ENCODE data around the gene EVX2.

EVX2 gene

GRCh38 chr2:176088048-176088936 is 4.5 kb upstream of the EVX2 start:
- Histone ChIP-seq H3K9me3 (ENCODE audit: control insufficient read depth in 1 of 2, low read length in 2 of 2) (no peaks in the 10 kb centered on the region), H3K4me3 (ENCODE audit: low read depth in 1 of 2, low read length in 2 of 2) (peak overlapping the region; percentile 54 to 60), H3K27ac (ENCODE audit: low read depth, low read length) (no peak overlapping the region), H3K27me3 (ENCODE audit: control insufficient read depth in 1 of 2, insufficient read depth in 2 of 2, low read length in 2 of 2) (peaks cover 89 to 92% of the 10 kb centered on the region in 2 donors), H3K36me3 (ENCODE audit: control insufficient read depth in 1 of 2, insufficient read depth in 2 of 2, low read length in 2 of 2) (no peaks in the 10 kb centered on the region), H3K4me1 (ENCODE audit: control insufficient read depth in 1 of 2, insufficient read depth in 2 of 2, low read length in 2 of 2) (peaks cover 13 to 25% of the 10 kb centered on the region in 2 donors), H3K9ac (ENCODE audit: low read depth in 1 of 2, low read length in 2 of 2) (no peak overlapping the region)

- H3K4me1 ChIP-seq (ENCODE audit: control insufficient read depth in 1 of 2, insufficient read depth in 2 of 2, low read length in 2 of 2), result peaks cover 10 to 23% of the 10 kb centered on the region in 2 donors
- H3K27me3 ChIP-seq (ENCODE audit: control insufficient read depth in 1 of 2, insufficient read depth in 2 of 2, low read length in 2 of 2), result peaks cover 93 to 96% of the 10 kb centered on the region in 2 donors
- H3K9ac ChIP-seq (ENCODE audit: low read depth in 1 of 2, low read length in 2 of 2), result no peak overlapping the region
- no peaks in the 10 kb centered on the region for H3K9me3 ChIP-seq (ENCODE audit: control insufficient read depth in 1 of 2, low read length in 2 of 2)
- H3K27ac ChIP-seq (ENCODE audit: low read depth, low read length), result no peak overlapping the region
- H3K36me3 ChIP-seq (ENCODE audit: control insufficient read depth in 1 of 2, insufficient read depth in 2 of 2, low read length in 2 of 2), result no peaks in the 10 kb centered on the region
- peak overlapping the region; percentile 54 to 60 for H3K4me3 ChIP-seq (ENCODE audit: low read depth in 1 of 2, low read length in 2 of 2)
Observed at GRCh38 chr2:176087330-176088047, 3.7 kb upstream of the EVX2 start.

- peaks cover 13 to 23% of the 10 kb centered on the region in 2 donors for H3K4me1 ChIP-seq (ENCODE audit: control insufficient read depth in 1 of 2, insufficient read depth in 2 of 2, low read length in 2 of 2)
- H3K27ac ChIP-seq (ENCODE audit: low read depth, low read length), result no peak overlapping the region
- peaks cover 96 to 99% of the 10 kb centered on the region in 2 donors for H3K27me3 ChIP-seq (ENCODE audit: control insufficient read depth in 1 of 2, insufficient read depth in 2 of 2, low read length in 2 of 2)
- no peak overlapping the region for H3K4me3 ChIP-seq (ENCODE audit: low read depth in 1 of 2, low read length in 2 of 2)
- no peaks in the 10 kb centered on the region for H3K9me3 ChIP-seq (ENCODE audit: control insufficient read depth in 1 of 2, low read length in 2 of 2)
- no peak overlapping the region for H3K9ac ChIP-seq (ENCODE audit: low read depth in 1 of 2, low read length in 2 of 2)
- H3K36me3 ChIP-seq (ENCODE audit: control insufficient read depth in 1 of 2, insufficient read depth in 2 of 2, low read length in 2 of 2), result no peaks in the 10 kb centered on the region
Observed at GRCh38 chr2:176085861-176086771, 2.4 kb upstream of the EVX2 start.

GRCh38 chr2:176085120-176085788 is 1.5 kb upstream of the EVX2 start:
- Histone ChIP-seq H3K36me3 (ENCODE audit: control insufficient read depth in 1 of 2, insufficient read depth in 2 of 2, low read length in 2 of 2) (no peaks in the 10 kb centered on the region), H3K4me1 (ENCODE audit: control insufficient read depth in 1 of 2, insufficient read depth in 2 of 2, low read length in 2 of 2) (peaks cover 17 to 23% of the 10 kb centered on the region in 2 donors), H3K27me3 (ENCODE audit: control insufficient read depth in 1 of 2, insufficient read depth in 2 of 2, low read length in 2 of 2) (peaks cover 96% of the 10 kb centered on the region in 2 donors), H3K9me3 (ENCODE audit: control insufficient read depth in 1 of 2, low read length in 2 of 2) (peaks cover 0 to 2% of the 10 kb centered on the region in 2 donors), H3K4me3 (ENCODE audit: low read depth in 1 of 2, low read length in 2 of 2) (no peak overlapping the region), H3K27ac (ENCODE audit: low read depth, low read length) (no peak overlapping the region), H3K9ac (ENCODE audit: low read depth in 1 of 2, low read length in 2 of 2) (no peak overlapping the region)

- Histone ChIP-seq H3K9ac (ENCODE audit: low read depth in 1 of 2, low read length in 2 of 2) (no peak overlapping the region), H3K4me3 (ENCODE audit: low read depth in 1 of 2, low read length in 2 of 2) (no peak overlapping the region), H3K9me3 (ENCODE audit: control insufficient read depth in 1 of 2, low read length in 2 of 2) (peaks cover 0 to 2% of the 10 kb centered on the region in 2 donors), H3K4me1 (ENCODE audit: control insufficient read depth in 1 of 2, insufficient read depth in 2 of 2, low read length in 2 of 2) (peaks cover 17 to 23% of the 10 kb centered on the region in 2 donors), H3K27ac (ENCODE audit: low read depth, low read length) (no peak overlapping the region), H3K27me3 (ENCODE audit: control insufficient read depth in 1 of 2, insufficient read depth in 2 of 2, low read length in 2 of 2) (peaks cover 92 to 93% of the 10 kb centered on the region in 2 donors), H3K36me3 (ENCODE audit: control insufficient read depth in 1 of 2, insufficient read depth in 2 of 2, low read length in 2 of 2) (no peaks in the 10 kb centered on the region)
Observed at GRCh38 chr2:176084611-176085119, 903 bp upstream of the EVX2 start.

GRCh38 chr2:176082824-176083751 is 674 bp downstream of the EVX2 start:
- H3K27me3 ChIP-seq (ENCODE audit: control insufficient read depth in 1 of 2, insufficient read depth in 2 of 2, low read length in 2 of 2), result peaks cover 92 to 94% of the 10 kb centered on the region in 2 donors
- H3K4me1 ChIP-seq (ENCODE audit: control insufficient read depth in 1 of 2, insufficient read depth in 2 of 2, low read length in 2 of 2), result peaks cover 17 to 19% of the 10 kb centered on the region in 2 donors
- H3K9ac ChIP-seq (ENCODE audit: low read depth in 1 of 2, low read length in 2 of 2), result no peak overlapping the region
- H3K27ac ChIP-seq (ENCODE audit: low read depth, low read length), result no peak overlapping the region
- H3K36me3 ChIP-seq (ENCODE audit: control insufficient read depth in 1 of 2, insufficient read depth in 2 of 2, low read length in 2 of 2), result no peaks in the 10 kb centered on the region
- no peak overlapping the region for H3K4me3 ChIP-seq (ENCODE audit: low read depth in 1 of 2, low read length in 2 of 2)
- peaks cover 0 to 2% of the 10 kb centered on the region in 2 donors for H3K9me3 ChIP-seq (ENCODE audit: control insufficient read depth in 1 of 2, low read length in 2 of 2)

- peaks cover 13 to 14% of the 10 kb centered on the region in 2 donors for H3K4me1 ChIP-seq (ENCODE audit: control insufficient read depth in 1 of 2, insufficient read depth in 2 of 2, low read length in 2 of 2)
- H3K9me3 ChIP-seq (ENCODE audit: control insufficient read depth in 1 of 2, low read length in 2 of 2), result peaks cover 0 to 2% of the 10 kb centered on the region in 2 donors
- H3K27me3 ChIP-seq (ENCODE audit: control insufficient read depth in 1 of 2, insufficient read depth in 2 of 2, low read length in 2 of 2), result peaks cover 88 to 92% of the 10 kb centered on the region in 2 donors
- no peaks in the 10 kb centered on the region for H3K36me3 ChIP-seq (ENCODE audit: control insufficient read depth in 1 of 2, insufficient read depth in 2 of 2, low read length in 2 of 2)
- H3K9ac ChIP-seq (ENCODE audit: low read depth in 1 of 2, low read length in 2 of 2), result no peak overlapping the region
- H3K4me3 ChIP-seq (ENCODE audit: low read depth in 1 of 2, low read length in 2 of 2), result no peak overlapping the region
- no peak overlapping the region for H3K27ac ChIP-seq (ENCODE audit: low read depth, low read length)
Observed at GRCh38 chr2:176082525-176082823, 1.3 kb downstream of the EVX2 start.

GRCh38 chr2:176081837-176082524 is 1.8 kb downstream of the EVX2 start:
- no peak overlapping the region for H3K4me3 ChIP-seq (ENCODE audit: low read depth in 1 of 2, low read length in 2 of 2)
- peaks cover 13 to 14% of the 10 kb centered on the region in 2 donors for H3K4me1 ChIP-seq (ENCODE audit: control insufficient read depth in 1 of 2, insufficient read depth in 2 of 2, low read length in 2 of 2)
- no peaks in the 10 kb centered on the region for H3K36me3 ChIP-seq (ENCODE audit: control insufficient read depth in 1 of 2, insufficient read depth in 2 of 2, low read length in 2 of 2)
- no peak overlapping the region for H3K9ac ChIP-seq (ENCODE audit: low read depth in 1 of 2, low read length in 2 of 2)
- H3K27ac ChIP-seq (ENCODE audit: low read depth, low read length), result no peak overlapping the region
- peaks cover 0 to 2% of the 10 kb centered on the region in 2 donors for H3K9me3 ChIP-seq (ENCODE audit: control insufficient read depth in 1 of 2, low read length in 2 of 2)
- peaks cover 88 to 93% of the 10 kb centered on the region in 2 donors for H3K27me3 ChIP-seq (ENCODE audit: control insufficient read depth in 1 of 2, insufficient read depth in 2 of 2, low read length in 2 of 2)
